HG03442 (cell line): Measurements from ENCODE around the gene MARVELD1.
"Not testable (repeated sequence)": the region's sequence is repeated elsewhere in the genome, so short reads cannot be mapped to it uniquely, and the experiment has no call there.

ENCODE experiments used
- ATAC-seq: cut with Tn5 transposase; IDR thresholded peaks from one replicate; pipeline ENCODE4 v1.9.1; 2021; ENCODE audit warnings: mild to moderate bottlenecking, moderate library complexity; ENCODE audit not compliant: unreplicated experiment

Gene MARVELD1

GRCh38 chr10:97713339-97713825, at the start of gene MARVELD1:
Gene MARVELD1, plus strand, starts transcription at chr10:97713730. Its CDS starts 147 bp downstream, at chr10:97713877.
- no peak for ATAC-seq

- ATAC-seq = no peak
Measured at GRCh38 chr10:97664282-97664850, 49.2 kb upstream of the MARVELD1 start.

- ATAC-seq = no peak
Measured at GRCh38 chr10:97666992-97667391, 46.5 kb upstream of the MARVELD1 start.

- ATAC-seq = no peak
Measured at GRCh38 chr10:97667463-97667862, 46.1 kb upstream of the MARVELD1 start.

- ATAC-seq = no peak
Measured at GRCh38 chr10:97669571-97669970, 44.0 kb upstream of the MARVELD1 start.

- ATAC-seq = no peak
Measured at GRCh38 chr10:97673736-97674525, 39.6 kb upstream of the MARVELD1 start.

GRCh38 chr10:97675222-97675621, 38.3 kb upstream of the MARVELD1 start:
- ATAC-seq = no peak

- ATAC-seq = peak; percentile 64
Measured at GRCh38 chr10:97676770-97677581, 36.6 kb upstream of the MARVELD1 start.

GRCh38 chr10:97679594-97679993, 33.9 kb upstream of the MARVELD1 start:
- no peak for ATAC-seq

GRCh38 chr10:97682042-97682441, 31.5 kb upstream of the MARVELD1 start:
- no peak for ATAC-seq

- no peak for ATAC-seq
Measured at GRCh38 chr10:97683556-97684367, 29.8 kb upstream of the MARVELD1 start.

GRCh38 chr10:97684368-97684713, 29.2 kb upstream of the MARVELD1 start:
- not testable (repeated sequence) for ATAC-seq

- ATAC-seq = no peak
Measured at GRCh38 chr10:97684866-97685394, 28.6 kb upstream of the MARVELD1 start.

- ATAC-seq = no peak
Measured at GRCh38 chr10:97685395-97685958, 28.1 kb upstream of the MARVELD1 start.

GRCh38 chr10:97686301-97686961, 27.1 kb upstream of the MARVELD1 start:
- ATAC-seq = no peak

GRCh38 chr10:97686962-97687784, 26.4 kb upstream of the MARVELD1 start, which contains the start of gene AVPI1:
Gene AVPI1, minus strand, starts transcription at chr10:97687241. Its CDS starts 7,336 bp downstream, at chr10:97679905.
- peak; percentile 89 for ATAC-seq

GRCh38 chr10:97687785-97688781, 25.4 kb upstream of the MARVELD1 start:
- no peak for ATAC-seq
